Measurements from ENCODE around the gene STEAP1. TPM values are rescaled to one million over a fixed set of nuclear protein-coding genes. Genes with fewer than 3 reads are reported as not detected.

STEAP1 gene
- total RNA-seq, 4 donors from 2014 or later: 3.1 to 38.7 (median 4.1) TPM

DNA sequence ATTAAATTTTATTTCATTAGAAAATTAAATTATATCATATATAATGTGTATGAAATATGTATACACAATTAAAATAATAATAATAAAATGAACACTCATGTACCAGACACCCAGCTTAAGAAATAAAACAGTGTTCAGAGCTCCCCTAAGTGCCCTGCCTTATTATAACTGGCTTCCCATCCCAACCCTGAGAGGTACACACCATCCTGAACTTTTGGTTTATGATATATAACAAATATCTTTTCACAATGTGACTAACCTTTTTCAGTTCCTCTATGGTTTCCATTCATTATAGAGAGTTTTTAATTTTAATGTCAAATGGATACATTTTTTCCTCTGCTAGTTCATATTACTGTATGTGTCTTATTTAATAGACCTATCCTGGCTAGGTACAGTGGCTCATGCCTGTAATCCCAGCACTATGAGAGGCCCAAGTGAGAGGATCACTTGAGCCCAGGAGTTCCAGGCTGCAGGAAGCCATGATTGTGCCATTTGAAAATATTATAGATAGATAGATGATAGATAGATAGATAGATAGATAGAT, 33.3 kb downstream of the STEAP1 start:
- H3K4me3 ChIP-seq: no peak overlapping the region
- no peaks in the 10 kb centered on the region for H3K9me3 ChIP-seq
- TF ChIP-seq POLR2A (IDR thresholded peaks at IDR 0.05): no peak
- no peak for TF ChIP-seq EP300 (IDR thresholded peaks at IDR 0.05)
- TF ChIP-seq, protein P1, sequence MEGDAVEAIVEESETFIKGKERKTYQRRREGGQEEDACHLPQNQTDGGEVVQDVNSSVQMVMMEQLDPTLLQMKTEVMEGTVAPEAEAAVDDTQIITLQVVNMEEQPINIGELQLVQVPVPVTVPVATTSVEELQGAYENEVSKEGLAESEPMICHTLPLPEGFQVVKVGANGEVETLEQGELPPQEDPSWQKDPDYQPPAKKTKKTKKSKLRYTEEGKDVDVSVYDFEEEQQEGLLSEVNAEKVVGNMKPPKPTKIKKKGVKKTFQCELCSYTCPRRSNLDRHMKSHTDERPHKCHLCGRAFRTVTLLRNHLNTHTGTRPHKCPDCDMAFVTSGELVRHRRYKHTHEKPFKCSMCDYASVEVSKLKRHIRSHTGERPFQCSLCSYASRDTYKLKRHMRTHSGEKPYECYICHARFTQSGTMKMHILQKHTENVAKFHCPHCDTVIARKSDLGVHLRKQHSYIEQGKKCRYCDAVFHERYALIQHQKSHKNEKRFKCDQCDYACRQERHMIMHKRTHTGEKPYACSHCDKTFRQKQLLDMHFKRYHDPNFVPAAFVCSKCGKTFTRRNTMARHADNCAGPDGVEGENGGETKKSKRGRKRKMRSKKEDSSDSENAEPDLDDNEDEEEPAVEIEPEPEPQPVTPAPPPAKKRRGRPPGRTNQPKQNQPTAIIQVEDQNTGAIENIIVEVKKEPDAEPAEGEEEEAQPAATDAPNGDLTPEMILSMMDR (IDR thresholded peaks at IDR 0.05): no peak
- H3K36me3 ChIP-seq: no peaks in the 10 kb centered on the region
- no peak for DNase-seq (ENCODE audit: low spot score in 2 of 2)
- H3K27ac ChIP-seq: no peak overlapping the region
- no peaks in the 10 kb centered on the region for H3K4me1 ChIP-seq
- H3K27me3 ChIP-seq: no peaks in the 10 kb centered on the region

DNA sequence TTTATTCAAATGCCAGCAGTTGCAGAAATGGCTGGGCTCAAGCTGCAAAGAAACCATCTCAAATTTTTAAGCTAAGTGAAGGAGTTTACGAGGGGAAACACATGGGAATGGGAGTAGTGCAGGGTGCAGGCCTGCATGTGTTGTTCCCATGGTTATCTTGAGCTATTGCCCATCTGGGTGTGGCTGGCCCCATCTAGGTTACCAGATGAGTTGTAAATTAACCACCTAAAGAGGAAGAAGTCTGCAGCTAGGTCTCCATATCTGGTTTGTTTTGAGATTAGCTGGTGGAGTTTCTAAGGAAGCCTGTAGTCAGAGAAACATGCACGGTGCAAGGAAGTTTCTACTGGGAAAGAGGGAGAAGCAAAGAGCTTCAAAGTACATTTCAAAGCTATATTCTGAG, 34.0 kb downstream of the STEAP1 start:
- Histone ChIP-seq H3K27ac (peak overlapping the region in 1 of 4 donors; percentile 12), H3K4me1 (no peaks in the 10 kb centered on the region), H3K4me3 (no peak overlapping the region), H3K9me3 (no peaks in the 10 kb centered on the region), H3K36me3 (no peaks in the 10 kb centered on the region), H3K27me3 (no peaks in the 10 kb centered on the region)
- WGBS, 2 donors: 55 to 60% methylated on average over 2 of the region's 2 CpGs
- TF ChIP-seq EP300 (IDR thresholded peaks at IDR 0.05): no peak
- TF ChIP-seq, protein P1 (IDR thresholded peaks at IDR 0.05): no peak
- no peak for TF ChIP-seq POLR2A (IDR thresholded peaks at IDR 0.05)
- DNase-seq (ENCODE audit: low spot score in 2 of 2): no peak

DNA sequence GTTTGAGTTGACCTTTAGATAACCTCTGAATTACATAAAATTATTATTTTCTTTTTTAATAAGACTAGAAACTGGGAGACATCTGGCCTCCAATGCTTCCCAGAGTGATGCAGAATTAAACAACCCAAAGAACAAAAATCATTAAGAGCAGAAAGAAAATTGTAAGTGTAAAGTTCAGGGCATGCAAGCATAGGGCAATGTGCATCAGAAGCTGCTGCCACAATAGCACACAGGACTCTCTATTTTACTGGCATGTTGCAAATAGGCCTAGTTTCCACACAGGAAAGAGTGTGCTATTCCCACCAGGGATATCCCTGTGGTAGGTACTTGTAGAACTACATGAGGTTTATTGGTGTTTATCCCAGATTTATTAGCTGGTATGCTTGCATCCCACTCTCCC, 36.7 kb downstream of the STEAP1 start:
- no peaks in the 10 kb centered on the region for H3K27me3 ChIP-seq
- no peaks in the 10 kb centered on the region for H3K36me3 ChIP-seq
- DNase-seq (ENCODE audit: low spot score in 2 of 2): no peak
- no peak overlapping the region for H3K4me3 ChIP-seq
- no peaks in the 10 kb centered on the region for H3K4me1 ChIP-seq
- no peaks in the 10 kb centered on the region for H3K9me3 ChIP-seq
- TF ChIP-seq EP300 (IDR thresholded peaks at IDR 0.05): no peak
- no peak for TF ChIP-seq POLR2A (IDR thresholded peaks at IDR 0.05)
- no peak overlapping the region for H3K27ac ChIP-seq

DNA sequence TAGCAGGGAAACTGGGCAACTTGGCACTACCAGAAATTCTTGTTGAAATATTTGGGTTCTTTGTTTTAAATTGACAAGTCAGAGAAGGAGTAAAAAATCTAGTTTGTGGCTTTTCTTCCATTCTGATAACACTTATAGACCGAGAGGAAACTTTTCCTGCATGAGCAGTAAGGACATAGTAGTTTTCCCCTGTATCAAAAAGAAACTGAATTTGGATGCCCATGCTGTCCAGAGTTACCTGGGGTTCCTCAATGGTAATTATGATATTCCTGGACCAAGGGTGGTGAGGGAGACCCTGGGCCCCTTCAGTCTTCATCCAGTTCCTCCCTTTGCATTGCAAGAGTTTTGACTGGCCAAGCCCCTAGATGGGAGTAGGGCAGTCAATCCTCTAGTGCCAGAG, 37.4 kb downstream of the STEAP1 start:
- no peak for DNase-seq (ENCODE audit: low spot score in 2 of 2)
- Histone ChIP-seq H3K9me3 (no peaks in the 10 kb centered on the region), H3K27ac (no peak overlapping the region), H3K4me1 (no peaks in the 10 kb centered on the region), H3K36me3 (no peaks in the 10 kb centered on the region), H3K4me3 (no peak overlapping the region), H3K27me3 (no peaks in the 10 kb centered on the region)
- no peak for TF ChIP-seq POLR2A (IDR thresholded peaks at IDR 0.05)
- TF ChIP-seq EP300 (IDR thresholded peaks at IDR 0.05): no peak
- TF ChIP-seq, protein P1 (IDR thresholded peaks at IDR 0.05): no peak
- WGBS, 2 donors: 56 to 83% methylated on average over 1 of the region's 1 CpG

DNA sequence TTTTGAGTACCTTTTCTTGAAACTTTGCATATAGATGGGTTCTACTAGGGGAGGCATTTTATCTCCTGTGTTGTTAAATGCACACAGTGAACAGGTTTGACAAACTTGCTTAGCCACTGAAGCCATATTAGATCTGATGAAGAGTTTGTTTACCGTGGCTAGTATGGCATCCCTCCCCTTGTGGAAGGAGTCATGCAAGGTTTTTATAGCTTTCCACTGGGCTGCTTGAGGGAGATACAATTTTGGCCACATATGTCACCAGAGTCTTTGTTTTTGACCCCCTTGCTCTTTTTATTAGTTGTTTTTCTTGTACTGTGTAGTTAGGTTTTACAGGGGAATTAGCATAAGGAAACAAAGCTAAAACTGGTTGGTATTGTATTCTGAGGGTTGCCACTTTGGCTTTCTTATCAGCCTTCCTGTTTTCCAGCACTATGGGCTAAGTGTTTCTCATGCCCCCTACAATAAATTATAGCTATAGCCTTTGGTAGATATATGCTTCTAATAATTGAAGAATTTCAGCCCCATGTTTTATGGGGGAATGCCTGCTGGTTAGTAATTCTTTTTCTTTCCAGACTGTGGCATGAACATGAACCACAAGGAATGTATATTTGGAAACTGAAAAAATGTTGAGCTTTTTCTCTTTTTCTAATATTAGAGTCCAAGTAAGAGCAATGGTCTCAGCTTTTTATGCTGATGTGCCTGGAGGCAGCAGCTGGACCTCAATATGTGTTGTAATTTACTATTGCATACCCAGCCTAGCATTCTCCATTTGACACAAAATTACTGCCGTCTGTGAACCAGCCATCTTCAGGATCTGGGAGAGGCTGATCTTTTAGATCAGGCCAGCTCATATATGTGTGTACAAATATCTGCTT, 38.8 kb downstream of the STEAP1 start:
- TF ChIP-seq EP300 (IDR thresholded peaks at IDR 0.05) (no peak), POLR2A (IDR thresholded peaks at IDR 0.05) (no peak)
- TF ChIP-seq, protein P1 (IDR thresholded peaks at IDR 0.05): no peak
- H3K27ac ChIP-seq: no peak overlapping the region
- 56% methylated on average over 2 of the region's 2 CpGs for WGBS, 2 donors

More for the DNA sequence above, 38.8 kb downstream of the STEAP1 start:
- Histone ChIP-seq H3K36me3 (no peaks in the 10 kb centered on the region), H3K9me3 (no peaks in the 10 kb centered on the region), H3K27me3 (no peaks in the 10 kb centered on the region), H3K4me1 (no peaks in the 10 kb centered on the region), H3K4me3 (no peak overlapping the region)
- DNase-seq (ENCODE audit: low spot score in 2 of 2): no peak

Measured in tibial nerve (tissue), 4 donors.